GM12865 (cell line): ENCODE data around the gene DDIT4.

ENCODE experiments used
- DNase-seq: peaks from one replicate; pipeline ENCODE4 v3.0.0; 2010; ENCODE audit warnings: low read depth
- H3K4me3 ChIP-seq: 2 replicates; pipeline ENCODE4 v1.5.1; 2011; ENCODE audit warnings: mild to moderate bottlenecking, low read depth, low read length, control low read depth
- CTCF ChIP-seq: IDR thresholded peaks from 2 replicates; pipeline ENCODE4 v1.5.1; 2011; ENCODE audit warnings: low read length, control low read depth, low read depth, inconsistent platforms; ENCODE audit not compliant: insufficient read depth; ENCODE audit errors: missing control alignments

DDIT4 gene

GRCh38 chr10:72233621-72234020 lies 40.1 kb upstream of the DDIT4 start:
- H3K4me3 ChIP-seq = no peak overlapping the region
- no peak for DNase-seq
- TF ChIP-seq CTCF = no peak

GRCh38 chr10:72234560-72235095 lies 39.1 kb upstream of the DDIT4 start:
- DNase-seq = no peak
- no peak overlapping the region for H3K4me3 ChIP-seq

GRCh38 chr10:72235544-72236279 lies 38.0 kb upstream of the DDIT4 start:
- no peak overlapping the region for H3K4me3 ChIP-seq
- no peak for DNase-seq
- no peak for TF ChIP-seq CTCF

More at GRCh38 chr10:72234560-72235095, 39.1 kb upstream of the DDIT4 start:
- no peak for TF ChIP-seq CTCF

DNA sequence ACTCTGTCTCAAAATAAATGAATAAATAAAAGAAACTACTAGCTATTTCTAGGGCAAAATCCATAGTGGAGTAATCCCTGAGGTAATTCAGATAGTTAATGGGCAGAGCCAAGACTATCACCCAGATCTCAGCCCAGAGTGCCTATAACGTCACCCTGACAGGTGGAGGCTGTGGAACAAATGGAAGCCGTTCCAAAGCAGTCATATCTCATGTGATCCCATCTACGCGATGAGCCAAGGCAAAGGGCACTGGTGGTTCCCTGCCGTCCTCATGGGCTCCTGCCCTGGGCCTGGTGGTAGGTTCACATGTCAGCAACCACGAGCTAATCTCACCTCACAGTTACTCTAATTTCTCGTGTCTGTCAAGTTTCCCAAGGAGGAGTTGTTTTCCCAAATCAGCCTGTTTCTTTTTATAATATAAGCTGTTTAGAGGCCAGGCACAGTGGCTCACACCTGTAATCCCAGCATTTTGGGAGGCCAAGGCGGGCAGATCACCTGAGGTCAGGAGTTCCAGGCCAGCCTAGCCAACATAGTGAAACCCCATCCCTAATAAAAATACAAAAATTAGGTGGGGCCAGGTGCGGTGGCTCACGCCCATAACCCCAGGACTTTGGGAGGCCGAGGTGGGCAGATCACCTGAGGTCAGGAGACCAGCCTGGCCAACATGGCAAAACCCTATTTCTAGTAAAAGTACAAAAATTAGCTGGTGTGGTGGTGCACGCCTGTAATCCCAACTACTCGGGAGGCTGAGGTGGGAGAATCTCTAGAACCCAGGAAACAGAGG lies 35.1 kb upstream of the DDIT4 start:
- no peak for TF ChIP-seq CTCF
- no peak overlapping the region for H3K4me3 ChIP-seq
- no peak for DNase-seq

GRCh38 chr10:72239409-72239808 lies 34.3 kb upstream of the DDIT4 start:
- no peak for DNase-seq
- no peak overlapping the region for H3K4me3 ChIP-seq
- TF ChIP-seq CTCF = no peak

DNA sequence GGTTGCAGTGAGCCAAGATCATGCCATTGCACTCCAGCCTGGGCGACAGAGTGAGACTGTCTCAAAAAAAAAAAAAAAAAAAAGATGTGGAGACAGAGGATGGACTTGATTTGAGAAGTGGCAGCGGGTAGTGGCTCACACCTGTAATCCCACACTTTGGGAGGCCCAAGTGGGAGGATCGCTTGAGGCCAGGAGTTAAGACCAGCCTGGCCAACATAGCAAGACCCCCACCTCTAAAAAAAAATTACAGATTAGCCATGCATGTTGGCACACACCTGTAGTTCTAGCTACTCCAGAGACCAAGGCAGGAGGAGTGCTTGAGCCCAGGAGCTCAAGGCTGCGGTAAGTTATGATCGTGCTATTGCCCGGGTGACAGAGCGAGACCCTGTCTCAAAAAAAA lies 33.4 kb upstream of the DDIT4 start:
- no peak overlapping the region for H3K4me3 ChIP-seq
- DNase-seq = no peak
- no peak for TF ChIP-seq CTCF
